ENCODE data around the gene IGF2BP1. TPM values are rescaled to one million over a fixed set of nuclear protein-coding genes. Genes with fewer than 3 reads are reported as not detected.

IGF2BP1 gene
- total RNA-seq, 3 donors from 2014 or later: 0.06 to 0.07 TPM; not detected in 1

- H3K4me1 ChIP-seq (ENCODE audit: low read depth): peaks cover 11% of the 10 kb centered on the region
- intact Hi-C loops (cut with DNase I, micrococcal nuclease): no loop called here
- peak; percentile 23 for ATAC-seq
- no peak for TF ChIP-seq CTCF (IDR thresholded peaks at IDR 0.05)
- H3K9me3 ChIP-seq: no peaks in the 10 kb centered on the region
- no peak overlapping the region for H3K4me3 ChIP-seq
- H3K36me3 ChIP-seq (ENCODE audit: low read depth): no peaks in the 10 kb centered on the region
- DNase-seq: no peak
These were observed 16.4 kb downstream of the IGF2BP1 start for GRCh38 chr17:49013311-49014213.

- ATAC-seq: no peak
- Histone ChIP-seq H3K36me3 (ENCODE audit: low read depth) (no peaks in the 10 kb centered on the region), H3K9me3 (no peaks in the 10 kb centered on the region), H3K4me1 (ENCODE audit: low read depth) (peaks cover 11% of the 10 kb centered on the region), H3K4me3 (no peak overlapping the region)
- intact Hi-C loops (cut with DNase I, micrococcal nuclease): no loop called here
- TF ChIP-seq CTCF (IDR thresholded peaks at IDR 0.05): no peak
- DNase-seq: no peak
These were observed 18.2 kb downstream of the IGF2BP1 start for GRCh38 chr17:49015179-49015923.

GRCh38 chr17:49015924-49016774 is 19.0 kb downstream of the IGF2BP1 start:
- ATAC-seq (no peak), DNase-seq (no peak)
- H3K4me1 ChIP-seq (ENCODE audit: low read depth): peaks cover 11% of the 10 kb centered on the region
- H3K9me3 ChIP-seq: no peaks in the 10 kb centered on the region
- intact Hi-C loops (cut with DNase I, micrococcal nuclease): no loop called here
- H3K36me3 ChIP-seq (ENCODE audit: low read depth): no peaks in the 10 kb centered on the region
- no peak overlapping the region for H3K4me3 ChIP-seq
- TF ChIP-seq CTCF (IDR thresholded peaks at IDR 0.05): no peak

GRCh38 chr17:49016775-49017463 is 19.7 kb downstream of the IGF2BP1 start:
- TF ChIP-seq CTCF (IDR thresholded peaks at IDR 0.05): no peak
- peak; percentile 36 for ATAC-seq
- intact Hi-C loops (cut with DNase I, micrococcal nuclease): no loop called here
- H3K4me3 ChIP-seq: no peak overlapping the region
- no peaks in the 10 kb centered on the region for H3K9me3 ChIP-seq
- peaks cover 11% of the 10 kb centered on the region for H3K4me1 ChIP-seq (ENCODE audit: low read depth)
- peak in 2 of 3 donors; percentile 63 to 65 for DNase-seq
- no peaks in the 10 kb centered on the region for H3K36me3 ChIP-seq (ENCODE audit: low read depth)

- Histone ChIP-seq H3K9me3 (no peaks in the 10 kb centered on the region), H3K4me3 (no peak overlapping the region), H3K4me1 (ENCODE audit: low read depth) (peaks cover 11% of the 10 kb centered on the region), H3K36me3 (ENCODE audit: low read depth) (no peaks in the 10 kb centered on the region)
- DNase-seq (no peak), ATAC-seq (no peak)
- TF ChIP-seq CTCF (IDR thresholded peaks at IDR 0.05): no peak
- intact Hi-C loops (cut with DNase I, micrococcal nuclease): no loop called here
These were observed 21.0 kb downstream of the IGF2BP1 start for GRCh38 chr17:49018116-49018612.

Data from mucosa of descending colon (tissue), 3 donors.